GM13977 (cell line): ENCODE data around the gene KCNIP1.

Source experiments
- DNase-seq: peaks from one replicate; pipeline ENCODE4 v3.0.0; 2012; ENCODE audit warnings: low spot score
- in situ Hi-C: fragments of 300-500 bp; cut with MboI; formaldehyde crosslinking; loops from one replicate; pipeline ENCODE4 v1.12.0; 2022; ENCODE audit warnings: low sequenced_read_pairs, low pct_unique_long_range_greater_than_20kb, mixed read lengths, inconsistent platforms; ENCODE audit not compliant: unreplicated experiment
- TF ChIP-seq, protein P1 (sequence below): IDR thresholded peaks from 2 replicates; pipeline ENCODE4 v1.5.1; 2012; ENCODE audit warnings: mild to moderate bottlenecking, control low read depth; ENCODE audit not compliant: insufficient read depth; ENCODE audit errors: extremely low read depth, missing control alignments

KCNIP1 gene

DNA sequence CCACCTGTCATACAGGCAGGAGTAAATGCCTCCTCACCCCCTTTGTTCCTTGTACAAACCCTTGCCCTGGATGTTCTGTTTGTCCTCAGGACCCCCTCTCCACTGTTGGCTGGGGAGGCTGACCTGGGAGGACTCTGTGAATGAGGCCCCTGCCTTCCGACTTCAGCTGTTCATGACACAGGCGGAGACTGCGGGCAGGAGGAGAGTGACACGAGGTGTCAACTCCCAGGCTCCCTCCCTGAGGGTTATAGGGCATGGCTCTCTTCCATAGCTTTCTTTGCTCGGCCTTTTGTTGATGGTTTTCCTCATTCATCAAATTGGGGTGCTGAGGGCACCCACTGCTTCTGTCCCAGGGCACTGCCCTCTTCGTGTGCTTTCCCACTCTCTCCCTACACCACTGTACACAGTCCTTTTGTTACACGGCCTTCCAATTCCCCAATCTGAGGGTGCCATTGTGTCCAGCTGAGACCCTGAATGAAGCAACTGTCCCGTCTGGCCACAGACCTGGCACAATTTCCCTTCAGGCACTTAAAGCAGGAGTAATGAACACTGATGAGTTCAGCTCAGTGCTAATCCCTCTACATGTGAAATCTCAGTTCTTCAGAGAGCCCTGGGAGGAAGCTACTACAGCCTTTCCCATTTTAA, 33.8 kb downstream of the KCNIP1 start:
- in situ Hi-C loops = no loop called here
- TF ChIP-seq, protein P1, sequence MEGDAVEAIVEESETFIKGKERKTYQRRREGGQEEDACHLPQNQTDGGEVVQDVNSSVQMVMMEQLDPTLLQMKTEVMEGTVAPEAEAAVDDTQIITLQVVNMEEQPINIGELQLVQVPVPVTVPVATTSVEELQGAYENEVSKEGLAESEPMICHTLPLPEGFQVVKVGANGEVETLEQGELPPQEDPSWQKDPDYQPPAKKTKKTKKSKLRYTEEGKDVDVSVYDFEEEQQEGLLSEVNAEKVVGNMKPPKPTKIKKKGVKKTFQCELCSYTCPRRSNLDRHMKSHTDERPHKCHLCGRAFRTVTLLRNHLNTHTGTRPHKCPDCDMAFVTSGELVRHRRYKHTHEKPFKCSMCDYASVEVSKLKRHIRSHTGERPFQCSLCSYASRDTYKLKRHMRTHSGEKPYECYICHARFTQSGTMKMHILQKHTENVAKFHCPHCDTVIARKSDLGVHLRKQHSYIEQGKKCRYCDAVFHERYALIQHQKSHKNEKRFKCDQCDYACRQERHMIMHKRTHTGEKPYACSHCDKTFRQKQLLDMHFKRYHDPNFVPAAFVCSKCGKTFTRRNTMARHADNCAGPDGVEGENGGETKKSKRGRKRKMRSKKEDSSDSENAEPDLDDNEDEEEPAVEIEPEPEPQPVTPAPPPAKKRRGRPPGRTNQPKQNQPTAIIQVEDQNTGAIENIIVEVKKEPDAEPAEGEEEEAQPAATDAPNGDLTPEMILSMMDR = no peak

DNA sequence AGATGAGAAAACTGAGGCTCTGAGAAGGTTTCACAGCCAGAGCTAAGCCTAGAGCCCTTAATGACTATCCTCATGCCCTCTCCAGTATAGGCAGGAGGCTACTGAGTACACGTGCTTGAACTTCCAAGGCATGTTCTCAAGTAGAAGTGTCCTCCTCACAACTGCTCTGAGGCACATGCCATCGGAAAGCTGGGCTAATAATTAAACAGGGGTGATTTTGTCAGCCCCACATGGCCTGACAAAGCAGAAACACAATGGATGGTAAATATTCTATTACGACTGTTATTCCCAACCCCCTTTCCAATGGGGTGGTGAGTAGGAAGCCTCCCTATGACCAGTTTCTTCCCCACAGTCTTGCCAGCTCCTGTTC, 34.3 kb downstream of the KCNIP1 start:
- no peak for DNase-seq
- in situ Hi-C loops = no loop called here
- TF ChIP-seq, protein P1 = no peak

More for the DNA sequence above, 33.8 kb downstream of the KCNIP1 start:
- no peak for DNase-seq

DNA sequence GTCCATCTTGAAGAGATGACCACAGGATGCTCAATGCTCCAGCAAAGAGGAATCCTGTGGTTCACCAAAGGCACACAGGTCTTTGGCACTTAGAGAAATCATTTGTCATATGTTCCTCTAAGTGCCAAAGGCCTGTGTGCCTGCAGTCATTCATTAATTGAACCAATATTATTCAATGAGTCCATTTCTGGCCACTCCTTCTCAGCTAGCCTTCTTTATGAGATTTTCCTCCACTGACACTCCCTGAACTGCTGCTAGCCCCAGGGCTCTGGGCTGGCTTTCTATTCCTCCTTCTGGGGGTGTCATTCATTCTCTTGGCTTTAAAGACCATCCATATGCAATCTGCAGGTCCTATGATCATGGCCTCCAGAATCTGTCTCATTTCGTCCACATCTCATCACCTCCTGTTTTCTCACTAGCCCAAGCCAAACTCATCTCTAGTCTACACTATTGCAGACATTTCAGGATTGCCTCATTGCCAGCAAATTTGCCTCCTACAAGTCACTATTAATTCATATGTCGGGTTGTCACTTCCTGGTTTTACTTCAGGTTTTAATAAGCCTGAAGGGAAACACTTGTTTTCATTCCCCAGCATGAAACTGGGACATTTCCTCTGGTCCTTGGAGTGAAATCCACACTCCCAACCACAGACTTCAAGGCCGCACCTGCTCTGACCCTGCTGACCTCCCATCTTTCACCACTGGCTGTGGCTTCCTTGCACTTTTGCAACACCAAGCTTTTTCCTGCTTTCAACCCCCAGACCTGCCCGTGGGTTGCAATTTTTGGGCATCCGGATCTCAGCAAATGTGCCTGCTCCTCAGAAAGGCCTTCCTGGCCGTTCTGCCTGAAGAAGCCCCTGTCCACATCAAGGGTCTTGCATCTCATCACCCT, 35.1 kb downstream of the KCNIP1 start:
- in situ Hi-C loops = no loop called here
- TF ChIP-seq, protein P1 = no peak
- DNase-seq = no peak

DNA sequence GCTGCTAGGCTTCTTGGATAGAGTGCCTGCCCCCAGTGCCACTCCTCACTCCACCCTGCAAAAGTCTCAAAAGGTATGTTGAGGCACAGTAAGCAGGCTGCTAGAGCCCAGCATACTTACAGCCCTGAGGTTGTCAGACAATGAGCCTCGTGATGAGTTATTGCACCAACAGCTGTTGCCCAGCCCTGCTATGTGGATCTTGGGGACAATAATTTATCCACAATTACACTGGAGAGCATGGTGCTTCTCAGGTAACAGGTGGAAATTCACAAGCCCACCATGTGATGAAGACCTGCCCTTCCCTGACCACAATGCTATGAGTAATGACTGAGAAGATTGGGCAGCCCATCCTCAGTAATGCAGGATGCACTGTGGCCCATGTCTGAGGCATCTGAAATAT, 36.5 kb downstream of the KCNIP1 start:
- TF ChIP-seq, protein P1 = no peak
- in situ Hi-C loops = no loop called here
- DNase-seq = no peak

DNA sequence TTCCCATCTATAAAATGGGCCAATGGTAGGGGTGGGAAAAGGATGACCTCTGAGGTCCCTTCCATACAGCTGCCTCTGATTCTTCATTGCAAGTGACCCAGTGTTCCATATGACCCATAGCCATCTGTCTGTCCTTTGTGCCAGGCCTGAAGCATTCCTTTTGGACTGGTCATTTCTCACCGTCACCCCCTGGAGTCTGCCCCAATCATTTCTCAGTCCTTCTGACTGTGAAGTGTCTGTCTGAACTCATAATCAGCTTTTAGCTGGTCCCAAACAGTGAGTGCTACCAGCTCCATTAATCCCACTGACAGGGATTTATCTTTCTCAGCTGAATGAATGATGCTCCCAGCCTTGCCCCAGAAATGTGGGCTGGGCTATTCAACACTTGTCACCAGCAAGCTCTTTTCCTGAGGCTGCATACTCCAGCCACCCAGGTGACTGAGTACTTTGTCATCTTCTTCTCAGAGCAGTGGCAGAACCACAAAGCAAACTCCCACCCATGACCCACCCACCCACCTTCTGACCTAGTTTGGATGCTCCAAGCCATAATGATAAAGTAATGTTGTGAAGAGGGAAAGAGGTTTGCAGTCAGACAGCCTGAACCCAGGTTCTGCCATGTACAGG, 37.4 kb downstream of the KCNIP1 start:
- TF ChIP-seq, protein P1 = no peak
- in situ Hi-C loops = no loop called here
- no peak for DNase-seq

DNA sequence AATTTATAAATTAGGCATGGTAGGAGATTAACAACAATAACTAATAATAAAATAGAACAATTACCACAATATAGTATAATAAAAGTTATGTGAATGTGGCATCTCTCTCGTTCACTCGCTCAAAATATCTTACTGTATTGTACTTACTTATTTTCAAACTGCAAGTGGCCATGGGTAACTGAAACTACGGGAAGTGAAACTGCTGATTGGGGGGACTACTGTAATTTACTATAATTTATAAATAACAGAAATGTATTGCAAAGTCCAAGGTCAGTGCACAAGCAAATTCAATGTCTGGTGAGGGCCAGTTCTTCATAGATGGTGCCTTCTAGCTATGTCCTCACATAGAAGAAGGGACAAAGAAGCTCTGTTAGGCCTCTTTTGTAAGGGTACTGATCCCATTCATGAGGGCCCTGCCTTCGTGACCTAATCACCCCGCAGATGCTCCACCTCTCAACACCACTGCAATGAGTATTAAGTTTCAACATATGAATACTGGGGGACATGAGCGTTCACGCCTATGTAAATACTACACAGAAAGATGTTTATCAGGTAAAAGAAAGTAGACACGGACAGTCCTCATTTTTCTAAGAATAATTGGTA, 39.0 kb downstream of the KCNIP1 start:
- no peak for DNase-seq
- in situ Hi-C loops = no loop called here
- TF ChIP-seq, protein P1 = no peak
